Left forelimb (tissue), 1 donor: ENCODE measurements around the gene CFHR2.

Experiments
- DNase-seq: peaks from one replicate; pipeline ENCODE4 v3.0.0-alpha.2; 2018; ENCODE audit warnings: low spot score

CFHR2 gene

GRCh38 chr1:197001828-197002227, 58.3 kb downstream of the CFHR2 start:
- no peak for DNase-seq

- no peak for DNase-seq
These were observed 59.6 kb downstream of the CFHR2 start for GRCh38 chr1:197003132-197003531.

GRCh38 chr1:197008861-197009260, 65.3 kb downstream of the CFHR2 start:
- DNase-seq = no peak
